Islet precursor cell (in vitro differentiated cells): ENCODE results near the gene SNED1.

Experiments
- DNase-seq: peaks from one replicate; pipeline ENCODE4 v3.0.0-alpha.2; 2018

Gene SNED1

DNA sequence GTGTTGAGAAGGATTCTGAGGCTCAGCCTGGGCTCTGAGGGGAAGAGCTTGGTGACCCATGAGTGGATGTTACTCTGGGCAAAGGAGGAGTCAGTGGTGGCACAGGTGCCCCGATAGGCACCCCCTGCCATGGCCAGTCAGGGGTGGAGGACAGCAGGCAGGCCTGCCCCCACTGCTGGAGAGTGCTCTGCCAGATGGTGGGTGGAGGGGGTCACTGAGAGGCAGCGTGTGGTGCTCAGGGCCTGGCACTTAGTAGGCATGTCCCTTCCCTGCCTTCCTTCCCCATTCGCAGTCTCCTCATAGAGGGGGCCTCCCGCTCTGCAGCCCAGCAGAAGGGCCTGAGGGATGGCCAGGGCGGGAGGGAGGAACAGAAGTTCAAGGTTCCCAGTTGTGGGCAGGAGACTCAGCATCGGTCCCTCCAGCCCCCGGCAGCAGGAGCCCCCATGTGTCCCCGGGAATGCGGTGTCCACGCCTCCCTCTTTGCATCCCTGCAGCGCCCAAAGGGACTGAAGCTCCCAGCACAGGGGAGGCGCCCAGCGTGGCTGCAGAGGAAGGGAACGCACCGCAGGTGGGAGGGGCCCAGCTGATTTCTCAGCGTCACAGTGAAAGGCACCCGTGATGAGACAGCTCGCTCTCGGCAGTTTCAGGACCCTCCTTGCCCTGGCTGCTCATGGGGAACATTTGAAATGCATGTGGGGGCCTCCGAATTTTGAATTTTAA is 5.7 kb upstream of the SNED1 start:
- DNase-seq: peak; percentile 35

DNA sequence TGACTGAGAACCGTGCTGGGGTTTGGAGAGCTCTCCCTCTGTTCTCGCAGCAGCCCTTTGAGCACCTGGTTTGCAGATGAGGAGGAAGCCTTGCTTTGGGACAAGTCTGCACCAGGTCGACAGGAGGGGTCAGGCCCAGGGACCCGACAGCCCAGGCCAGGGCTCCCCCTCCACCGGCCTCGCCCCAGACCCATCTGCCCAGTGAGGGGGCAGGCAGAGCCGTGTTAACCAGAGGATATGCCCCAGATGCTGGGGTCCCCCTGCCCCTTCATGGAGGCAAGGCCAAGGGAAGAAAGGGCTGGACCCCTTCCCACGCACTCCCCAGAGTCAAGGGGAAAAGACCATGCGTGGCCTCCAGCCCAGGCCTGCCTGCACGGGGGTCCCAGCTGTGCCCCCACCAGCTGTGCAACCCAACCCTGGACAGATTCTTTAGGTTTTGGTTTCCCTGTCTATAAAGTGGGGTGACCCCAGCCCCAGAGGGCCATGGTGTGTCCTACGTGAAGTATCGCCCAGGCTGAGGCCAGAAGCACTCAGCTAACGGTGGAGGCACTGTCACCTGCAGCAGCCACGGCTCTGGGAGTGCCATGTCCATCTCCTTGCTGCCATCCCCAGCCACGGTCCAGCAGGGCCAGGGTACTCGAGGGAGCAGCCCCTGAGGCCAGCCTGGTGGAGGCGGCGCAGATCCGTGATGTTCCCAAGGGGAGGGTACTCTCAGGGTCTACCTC is 4.8 kb upstream of the SNED1 start:
- peak; percentile 41 for DNase-seq

GRCh38 chr2:240994171-240994896 is 4.1 kb upstream of the SNED1 start:
- DNase-seq: peak; percentile 33

DNA sequence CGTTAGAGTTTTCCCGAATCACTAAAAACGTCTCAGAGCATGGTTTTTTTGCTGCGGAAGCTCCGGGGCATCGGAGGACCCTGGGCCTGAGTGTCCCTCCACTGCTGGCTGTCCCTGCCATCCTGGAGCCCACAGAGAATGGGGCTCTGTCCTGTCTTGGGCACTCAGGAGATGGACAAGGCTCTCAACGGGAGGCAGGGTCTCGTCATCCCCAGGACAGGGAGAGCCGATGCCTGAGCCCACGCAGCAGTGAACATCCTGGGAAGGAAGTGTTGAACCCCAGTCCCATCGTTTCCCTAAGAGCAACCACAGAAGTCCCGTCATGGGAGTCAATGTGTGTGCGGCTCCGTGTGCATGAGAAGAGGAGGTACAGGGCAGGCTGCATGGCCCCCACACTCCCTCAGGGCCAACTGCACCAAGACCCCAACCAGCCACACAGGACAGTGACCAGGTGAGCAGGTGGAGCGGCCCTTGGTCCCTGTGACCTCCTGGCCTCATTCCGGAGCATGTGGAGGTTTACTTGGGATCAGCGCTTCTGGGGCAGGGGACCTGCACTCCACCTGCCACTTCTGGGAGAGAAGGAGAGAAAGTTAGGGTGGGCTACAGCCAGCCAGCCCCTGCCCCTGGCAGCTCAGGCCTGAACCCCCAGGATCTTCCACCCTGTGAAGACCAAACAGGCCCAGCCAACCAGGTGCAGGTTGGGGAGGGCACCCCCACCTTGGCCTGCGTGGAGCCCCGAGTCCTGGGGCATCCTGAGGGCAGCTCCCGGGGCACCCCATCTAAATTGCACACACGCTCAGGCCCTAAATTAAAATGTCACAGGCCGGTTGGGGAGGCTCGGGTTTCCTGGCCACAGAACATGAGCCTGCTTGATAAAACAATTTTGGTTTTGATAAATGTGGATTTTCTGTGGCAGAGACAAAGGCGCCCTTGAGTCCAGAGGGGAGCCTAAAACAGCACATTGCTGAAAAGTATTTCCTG is 3.1 kb upstream of the SNED1 start:
- DNase-seq: peak; percentile 37

GRCh38 chr2:240996161-240996833 is 2.1 kb upstream of the SNED1 start:
- peak; percentile 45 for DNase-seq

DNA sequence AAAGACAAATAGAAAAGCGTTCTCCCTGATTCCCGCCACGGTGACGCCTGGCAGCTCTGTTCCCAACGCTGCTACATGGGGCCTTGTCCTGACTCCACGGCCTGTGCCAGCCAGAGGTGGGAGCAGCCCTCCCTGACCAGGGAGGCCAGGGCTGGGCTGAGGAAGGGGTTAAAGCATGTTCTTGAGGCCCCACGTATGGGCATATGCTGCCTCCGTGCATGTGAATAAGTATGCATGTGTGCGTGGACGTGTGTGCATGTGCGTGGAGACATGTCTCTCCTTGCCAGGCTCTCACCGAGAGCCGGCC is 1.6 kb upstream of the SNED1 start:
- no peak for DNase-seq

GRCh38 chr2:240997141-240997855 is 1.1 kb upstream of the SNED1 start:
- DNase-seq: peak; percentile 48

- DNase-seq: no peak
Observed at GRCh38 chr2:240998706-240998994, 232 bp downstream of the SNED1 start.

DNA sequence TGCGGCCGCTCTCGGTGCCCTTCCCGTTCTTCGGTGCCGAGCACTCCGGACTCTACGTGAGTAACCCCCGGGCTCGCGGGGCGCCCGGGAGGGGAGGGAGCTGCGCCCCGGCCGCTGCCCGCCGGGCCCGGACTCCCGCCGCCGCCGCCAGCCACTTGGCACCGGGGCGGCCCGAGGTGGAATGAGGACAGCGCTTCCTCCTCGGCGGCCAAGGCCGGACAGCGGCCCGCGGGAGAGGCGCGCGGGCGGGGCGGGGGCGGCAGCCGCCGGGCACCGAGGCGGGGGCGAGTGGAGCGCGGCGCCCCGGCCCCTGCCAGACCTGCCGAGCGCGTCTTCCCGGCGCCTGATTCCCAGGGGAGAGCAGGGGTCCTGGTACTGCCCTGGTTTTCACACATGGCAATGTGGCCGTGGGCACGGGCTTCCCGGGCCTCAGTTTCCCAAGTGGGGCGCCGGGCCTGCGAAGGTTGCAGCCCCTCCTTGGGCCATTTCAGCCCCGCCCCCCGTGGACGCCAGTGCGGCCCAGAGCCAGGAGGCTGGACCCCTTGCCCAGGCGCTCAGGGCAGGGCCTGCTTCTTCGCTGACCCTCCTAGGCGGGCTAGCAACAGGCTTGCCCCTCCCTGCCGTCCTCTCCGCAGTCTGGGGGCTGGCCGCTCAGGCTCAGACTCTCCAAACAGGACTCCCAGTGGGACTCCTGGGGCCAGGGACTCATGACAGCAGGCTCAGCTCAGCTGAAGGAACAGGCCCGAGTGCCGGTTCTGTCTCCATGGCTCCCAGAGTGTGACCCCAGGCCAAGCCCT is 775 bp downstream of the SNED1 start:
- peak; percentile 55 for DNase-seq

GRCh38 chr2:240999873-241000541 is 1.6 kb downstream of the SNED1 start:
- DNase-seq: peak; percentile 43

DNA sequence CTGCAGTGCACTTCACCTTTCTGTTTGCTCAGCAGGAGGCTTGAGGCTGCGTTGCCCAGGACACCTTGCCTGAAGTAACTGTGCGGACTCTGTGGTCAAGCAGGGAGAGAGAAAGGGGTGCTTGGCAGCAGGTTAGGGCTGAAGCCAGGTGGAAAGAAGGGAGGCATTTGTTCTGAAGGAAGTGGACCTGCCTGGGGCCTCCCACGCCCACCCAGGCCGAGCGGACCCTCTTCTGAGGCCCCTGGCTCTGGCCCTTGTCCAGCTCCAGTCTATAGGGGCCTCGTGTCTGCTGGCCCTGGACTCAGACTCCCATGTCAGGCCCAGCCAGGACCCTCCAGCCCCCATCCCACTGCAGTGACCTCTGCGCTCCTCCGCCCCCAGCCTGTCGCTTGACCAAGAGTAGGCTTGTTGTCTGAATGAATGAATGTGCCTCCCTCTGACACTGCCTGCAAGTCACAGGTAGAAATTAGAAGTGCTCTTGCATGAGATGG is 2.5 kb downstream of the SNED1 start:
- DNase-seq: peak; percentile 38

DNA sequence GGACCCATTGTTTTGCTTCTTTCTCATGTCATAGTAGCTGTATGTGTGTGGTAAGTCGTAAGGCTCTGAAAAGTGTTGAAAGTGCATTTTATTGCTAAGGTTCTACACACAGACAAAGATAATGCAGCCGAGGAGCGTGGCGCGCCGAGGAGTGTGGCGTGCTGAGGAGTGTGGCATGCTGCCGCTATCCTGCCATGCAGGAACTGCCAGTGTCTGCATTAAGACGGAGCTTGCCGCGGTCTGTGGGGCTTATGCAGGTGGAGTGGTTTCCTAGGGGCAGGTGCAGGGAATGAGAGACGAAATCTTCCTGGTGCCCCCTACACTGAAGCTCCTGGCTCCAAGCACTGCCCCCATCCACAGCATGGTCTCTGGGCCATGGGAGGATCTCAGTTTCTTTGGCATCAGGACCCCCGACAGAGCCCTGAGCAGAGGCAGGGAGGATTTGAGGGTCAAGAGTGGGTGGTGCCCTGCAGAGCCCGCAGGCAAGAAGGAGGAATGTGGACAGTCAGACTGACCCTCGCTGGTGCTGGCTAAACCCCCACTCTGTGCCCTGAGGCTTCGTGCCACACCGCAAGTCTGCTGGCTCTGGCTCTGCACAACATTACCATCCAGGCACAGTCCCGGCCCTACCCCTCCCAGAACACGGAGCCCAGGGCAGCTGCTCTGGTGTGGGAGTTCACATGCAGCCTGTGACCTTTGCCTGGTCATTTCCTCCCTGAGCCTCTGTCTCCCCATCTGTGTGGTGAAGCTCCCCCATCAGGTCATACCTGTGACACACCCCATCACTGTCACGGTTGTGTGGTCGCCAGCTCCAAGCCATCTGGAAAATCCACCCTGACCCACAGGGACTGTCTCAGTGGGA is 3.2 kb downstream of the SNED1 start:
- DNase-seq: peak; percentile 46

DNA sequence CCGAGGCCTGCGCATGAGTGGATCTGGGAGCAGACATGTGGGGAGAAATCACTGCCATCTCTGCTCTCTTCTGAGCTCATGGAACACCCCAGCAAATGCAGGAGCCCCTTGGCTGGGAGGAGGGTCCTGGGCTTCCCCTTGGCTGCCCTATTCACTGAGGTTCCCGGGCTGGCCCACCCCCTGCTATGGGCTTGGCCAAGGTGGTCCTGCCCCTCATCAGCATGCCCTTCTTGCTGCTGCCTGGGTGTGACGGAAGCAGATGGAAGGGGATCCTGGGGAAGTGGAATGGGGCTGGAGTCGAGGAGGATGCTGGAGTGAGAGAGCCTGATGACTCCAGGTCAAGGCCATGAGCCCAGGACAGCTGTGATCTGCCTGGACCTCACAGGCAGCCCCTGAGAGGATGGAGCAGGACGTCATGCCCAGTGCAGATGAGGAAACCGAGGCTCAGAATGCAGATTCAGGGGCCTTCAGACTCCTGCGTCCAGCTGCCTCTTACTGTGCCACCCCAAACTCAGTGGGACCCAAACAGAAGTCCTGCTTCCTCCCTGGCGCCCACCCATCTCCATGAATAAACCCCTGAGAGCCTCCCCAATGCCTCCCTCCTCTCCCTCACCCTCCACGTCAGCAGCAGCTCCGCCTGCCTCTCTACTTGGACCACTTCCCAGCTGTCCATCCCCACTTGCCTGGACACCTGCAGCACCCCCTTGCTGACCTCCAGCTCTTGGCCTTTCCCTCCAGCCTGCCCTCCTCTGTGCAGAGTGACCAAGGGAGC is 4.0 kb downstream of the SNED1 start:
- no peak for DNase-seq

DNA sequence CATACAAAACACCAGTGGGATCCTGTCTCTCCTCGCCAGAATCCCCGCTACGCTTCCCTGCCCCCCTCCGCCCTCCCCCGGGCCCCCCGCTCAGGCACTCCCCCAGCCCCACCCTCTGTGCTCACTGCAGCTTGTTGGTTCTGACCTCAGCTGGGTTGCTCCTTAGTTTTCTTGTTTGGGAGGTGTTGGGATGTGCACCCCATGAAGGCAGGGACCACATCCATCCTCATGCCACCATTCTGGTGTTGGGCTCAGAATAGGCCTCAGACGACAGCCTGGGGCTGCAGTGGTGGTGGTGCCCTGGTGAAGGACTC is 4.6 kb downstream of the SNED1 start:
- DNase-seq: no peak

- DNase-seq: no peak
Observed at GRCh38 chr2:241003369-241003768, 5.0 kb downstream of the SNED1 start.

DNA sequence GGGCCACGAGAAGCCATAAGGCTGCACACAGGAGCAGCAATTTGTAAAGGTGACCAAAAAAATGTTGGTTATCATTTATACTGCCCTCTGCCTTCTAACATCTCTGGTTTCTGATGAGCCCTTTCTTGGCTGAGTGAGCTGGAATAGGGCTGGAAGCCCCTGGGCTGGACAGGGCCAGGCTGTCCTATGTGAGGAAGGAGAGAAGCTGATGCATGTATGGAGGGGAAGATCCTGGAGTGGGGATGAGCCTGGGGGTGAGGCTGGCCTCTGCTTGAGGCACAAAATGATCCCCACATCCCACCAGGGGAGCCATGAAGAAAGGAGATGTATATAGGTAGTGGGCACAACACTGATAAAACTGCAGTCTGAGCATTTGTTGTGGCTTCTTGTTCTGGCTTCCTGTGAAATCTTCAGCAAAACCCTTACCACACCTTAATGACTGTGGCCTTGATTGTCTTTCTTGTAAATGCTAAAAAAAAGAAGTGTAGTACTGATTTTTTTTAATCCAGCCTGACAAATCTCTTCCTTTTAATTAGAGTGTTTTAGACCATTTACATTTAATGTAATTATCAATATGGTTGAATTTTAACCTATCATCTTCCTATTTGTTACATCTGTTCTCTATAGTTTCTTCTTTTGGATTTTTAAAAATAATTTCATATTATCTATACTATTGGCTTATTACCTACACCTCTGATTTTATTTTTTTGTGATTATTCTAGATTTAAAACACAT is 5.6 kb downstream of the SNED1 start:
- no peak for DNase-seq

GRCh38 chr2:241005569-241005968 is 7.2 kb downstream of the SNED1 start:
- no peak for DNase-seq

DNA sequence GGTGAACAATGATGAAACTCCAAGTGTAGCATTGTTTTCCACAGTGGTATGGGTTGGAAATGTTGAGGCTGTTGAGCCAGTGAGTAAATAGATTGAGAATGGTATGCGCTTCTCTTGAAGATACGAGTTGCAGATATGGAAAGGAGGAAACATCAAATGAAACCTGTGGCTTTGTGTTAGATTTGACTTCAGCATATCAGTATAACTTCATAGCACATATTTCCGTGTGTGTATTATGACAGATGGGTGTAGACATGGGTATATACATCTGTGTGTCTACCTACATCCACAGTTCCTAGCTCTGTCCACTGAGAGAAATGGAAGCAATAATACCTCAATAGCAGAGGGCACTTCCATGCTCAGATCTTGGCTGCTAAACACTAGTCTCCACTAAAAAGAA is 8.0 kb downstream of the SNED1 start:
- DNase-seq: no peak
